Measurements from ENCODE around the gene KRT84. TPM values are rescaled to one million over a fixed set of nuclear protein-coding genes. Genes with fewer than 3 reads are reported as not detected.

The KRT84 gene
- total and polyA plus RNA-seq, 5 donors from 2014 or later = not detected

GRCh38 chr12:52334185-52334584, 51.3 kb downstream of the KRT84 start:
- no peak for DNase-seq
- Histone ChIP-seq H3K4me1 (ENCODE audit: control insufficient read depth, insufficient read depth, low read length, poor library complexity, severe bottlenecking) (no peaks in the 10 kb centered on the region), H3K4me3 (ENCODE audit: low read depth, low read length) (no peak overlapping the region), H3K36me3 (ENCODE audit: control insufficient read depth, insufficient read depth, low read length) (no peaks in the 10 kb centered on the region), H3K27ac (ENCODE audit: insufficient read depth, low read length, poor library complexity, severe bottlenecking) (no peak overlapping the region), H3K9me3 (ENCODE audit: control insufficient read depth in 2 of 2, low read length in 2 of 2) (no peaks in the 10 kb centered on the region), H3K27me3 (ENCODE audit: control insufficient read depth, insufficient read depth, low read length) (peaks cover 3% of the 10 kb centered on the region)
- H3K4me3 Mint-ChIP-seq = no peak overlapping the region
- H3K27me3 Mint-ChIP-seq = peaks cover 11% of the 10 kb centered on the region
- peaks cover 0 to 4% (median 2%) of the 10 kb centered on the region in 7 donors for H3K9me3 Mint-ChIP-seq
- ATAC-seq (ENCODE audit: low read depth in 2 of 2) = no peak
- H3K4me1 Mint-ChIP-seq = peaks cover 0 to 4% (median 2%) of the 10 kb centered on the region in 4 donors
- no peak overlapping the region for H3K27ac Mint-ChIP-seq
- H3K36me3 Mint-ChIP-seq = no peaks in the 10 kb centered on the region

GRCh38 chr12:52333321-52333720, 52.1 kb downstream of the KRT84 start:
- H3K9me3 Mint-ChIP-seq = peaks cover 0 to 4% (median 2%) of the 10 kb centered on the region in 7 donors
- peaks cover 3% of the 10 kb centered on the region for H3K27me3 ChIP-seq (ENCODE audit: control insufficient read depth, insufficient read depth, low read length)
- H3K27ac Mint-ChIP-seq = no peak overlapping the region
- peaks cover 4% of the 10 kb centered on the region for H3K27me3 Mint-ChIP-seq
- H3K4me3 Mint-ChIP-seq = no peak overlapping the region
- no peaks in the 10 kb centered on the region for H3K9me3 ChIP-seq (ENCODE audit: control insufficient read depth in 2 of 2, low read length in 2 of 2)
- DNase-seq = no peak
- no peak for ATAC-seq (ENCODE audit: low read depth in 2 of 2)
- no peak overlapping the region for H3K27ac ChIP-seq (ENCODE audit: insufficient read depth, low read length, poor library complexity, severe bottlenecking)
- H3K36me3 Mint-ChIP-seq = no peaks in the 10 kb centered on the region
- no peaks in the 10 kb centered on the region for H3K4me1 ChIP-seq (ENCODE audit: control insufficient read depth, insufficient read depth, low read length, poor library complexity, severe bottlenecking)
- no peaks in the 10 kb centered on the region for H3K36me3 ChIP-seq (ENCODE audit: control insufficient read depth, insufficient read depth, low read length)
- no peak overlapping the region for H3K4me3 ChIP-seq (ENCODE audit: low read depth, low read length)
- peaks cover 0 to 4% (median 2%) of the 10 kb centered on the region in 4 donors for H3K4me1 Mint-ChIP-seq

- H3K4me1 Mint-ChIP-seq = peaks cover 3 to 9% (median 5%) of the 10 kb centered on the region in 4 donors
- H3K4me3 Mint-ChIP-seq = no peak overlapping the region
- H3K36me3 Mint-ChIP-seq = no peaks in the 10 kb centered on the region
- ATAC-seq (ENCODE audit: low read depth in 2 of 2) (no peak), DNase-seq (no peak)
- peaks cover 3% of the 10 kb centered on the region for H3K27me3 ChIP-seq (ENCODE audit: control insufficient read depth, insufficient read depth, low read length)
- no peaks in the 10 kb centered on the region for H3K9me3 ChIP-seq (ENCODE audit: control insufficient read depth in 2 of 2, low read length in 2 of 2)
- H3K4me1 ChIP-seq (ENCODE audit: control insufficient read depth, insufficient read depth, low read length, poor library complexity, severe bottlenecking) = peaks cover 4% of the 10 kb centered on the region
- H3K27me3 Mint-ChIP-seq = peaks cover 4% of the 10 kb centered on the region
- H3K27ac ChIP-seq (ENCODE audit: insufficient read depth, low read length, poor library complexity, severe bottlenecking) = no peak overlapping the region
- no peak overlapping the region for H3K4me3 ChIP-seq (ENCODE audit: low read depth, low read length)
- no peak overlapping the region for H3K27ac Mint-ChIP-seq
- H3K9me3 Mint-ChIP-seq = peaks cover 0 to 4% (median 2%) of the 10 kb centered on the region in 7 donors
- no peaks in the 10 kb centered on the region for H3K36me3 ChIP-seq (ENCODE audit: control insufficient read depth, insufficient read depth, low read length)
These were observed 53.1 kb downstream of the KRT84 start for GRCh38 chr12:52332381-52332780.

- Mint-ChIP-seq H3K36me3 (no peaks in the 10 kb centered on the region), H3K9me3 (peaks cover 0 to 4% (median 2%) of the 10 kb centered on the region in 7 donors), H3K4me1 (peaks cover 4 to 10% (median 8%) of the 10 kb centered on the region in 4 donors), H3K4me3 (no peak overlapping the region), H3K27ac (peak overlapping the region in 1 of 3 donors; percentile 94), H3K27me3 (peaks cover 4% of the 10 kb centered on the region)
- no peaks in the 10 kb centered on the region for H3K36me3 ChIP-seq (ENCODE audit: control insufficient read depth, insufficient read depth, low read length)
- no peaks in the 10 kb centered on the region for H3K9me3 ChIP-seq (ENCODE audit: control insufficient read depth in 2 of 2, low read length in 2 of 2)
- peaks cover 6% of the 10 kb centered on the region for H3K4me1 ChIP-seq (ENCODE audit: control insufficient read depth, insufficient read depth, low read length, poor library complexity, severe bottlenecking)
- peaks cover 3% of the 10 kb centered on the region for H3K27me3 ChIP-seq (ENCODE audit: control insufficient read depth, insufficient read depth, low read length)
- ATAC-seq (ENCODE audit: low read depth in 2 of 2) (no peak), DNase-seq (no peak)
- H3K27ac ChIP-seq (ENCODE audit: insufficient read depth, low read length, poor library complexity, severe bottlenecking) = no peak overlapping the region
- no peak overlapping the region for H3K4me3 ChIP-seq (ENCODE audit: low read depth, low read length)
These were observed 53.6 kb downstream of the KRT84 start for GRCh38 chr12:52331833-52332232.

GRCh38 chr12:52331039-52331438, 54.4 kb downstream of the KRT84 start:
- DNase-seq = no peak
- Histone ChIP-seq H3K36me3 (ENCODE audit: control insufficient read depth, insufficient read depth, low read length) (no peaks in the 10 kb centered on the region), H3K27me3 (ENCODE audit: control insufficient read depth, insufficient read depth, low read length) (peaks cover 3% of the 10 kb centered on the region), H3K9me3 (ENCODE audit: control insufficient read depth in 2 of 2, low read length in 2 of 2) (no peaks in the 10 kb centered on the region), H3K27ac (ENCODE audit: insufficient read depth, low read length, poor library complexity, severe bottlenecking) (no peak overlapping the region), H3K4me1 (ENCODE audit: control insufficient read depth, insufficient read depth, low read length, poor library complexity, severe bottlenecking) (peaks cover 6% of the 10 kb centered on the region), H3K4me3 (ENCODE audit: low read depth, low read length) (no peak overlapping the region)
- no peak for ATAC-seq (ENCODE audit: low read depth in 2 of 2)
- H3K4me1 Mint-ChIP-seq = peaks cover 0 to 9% (median 7%) of the 10 kb centered on the region in 4 donors
- H3K27me3 Mint-ChIP-seq = peaks cover 4% of the 10 kb centered on the region
- H3K27ac Mint-ChIP-seq = no peak overlapping the region
- H3K36me3 Mint-ChIP-seq = no peaks in the 10 kb centered on the region
- peaks cover 0 to 2% (median 0%) of the 10 kb centered on the region in 7 donors for H3K9me3 Mint-ChIP-seq
- no peak overlapping the region for H3K4me3 Mint-ChIP-seq

GRCh38 chr12:52327830-52328500, 57.5 kb downstream of the KRT84 start:
- Mint-ChIP-seq H3K27me3 (peaks cover under 1% of the 10 kb centered on the region), H3K4me1 (peaks cover 4 to 9% (median 7%) of the 10 kb centered on the region in 4 donors), H3K36me3 (no peaks in the 10 kb centered on the region), H3K9me3 (no peaks in the 10 kb centered on the region), H3K4me3 (no peak overlapping the region), H3K27ac (peak overlapping the region in 1 of 3 donors; percentile 37)
- no peaks in the 10 kb centered on the region for H3K36me3 ChIP-seq (ENCODE audit: control insufficient read depth, insufficient read depth, low read length)
- H3K4me1 ChIP-seq (ENCODE audit: control insufficient read depth, insufficient read depth, low read length, poor library complexity, severe bottlenecking) = peaks cover 6% of the 10 kb centered on the region
- no peak overlapping the region for H3K27ac ChIP-seq (ENCODE audit: insufficient read depth, low read length, poor library complexity, severe bottlenecking)
- DNase-seq = no peak
- H3K9me3 ChIP-seq (ENCODE audit: control insufficient read depth in 2 of 2, low read length in 2 of 2) = no peaks in the 10 kb centered on the region
- H3K4me3 ChIP-seq (ENCODE audit: low read depth, low read length) = no peak overlapping the region
- H3K27me3 ChIP-seq (ENCODE audit: control insufficient read depth, insufficient read depth, low read length) = no peaks in the 10 kb centered on the region
- no peak for ATAC-seq (ENCODE audit: low read depth in 2 of 2)

Other genes with a start within 250 kb of the KRT84 start
- not detected for gene KRT80, start 193.6 kb downstream of the KRT84 start, total RNA-seq
- gene KRT80, start 193.6 kb downstream of the KRT84 start, polyA plus RNA-seq = not detected
- not detected for gene KRT7, start 152.4 kb downstream of the KRT84 start, total RNA-seq
- gene KRT7, start 152.4 kb downstream of the KRT84 start, polyA plus RNA-seq = 1 to 10 TPM in 1 of 4 donors, under 1 TPM in 1, not detected in 2; 0.56 to 1.4 TPM
- gene KRT86, start 111.0 kb downstream of the KRT84 start, total RNA-seq = not detected
- under 1 TPM in 1 of 4 donors, not detected in 3; 0.10 TPM for gene KRT86, start 111.0 kb downstream of the KRT84 start, polyA plus RNA-seq
- not detected for gene KRT81, start 94.1 kb downstream of the KRT84 start, total RNA-seq
- gene KRT81, start 94.1 kb downstream of the KRT84 start, polyA plus RNA-seq = not detected
- not detected for gene KRT83, start 64.3 kb downstream of the KRT84 start, total RNA-seq
- not detected for gene KRT83, start 64.3 kb downstream of the KRT84 start, polyA plus RNA-seq
- gene KRT85, start 18.2 kb downstream of the KRT84 start, total RNA-seq = not detected
- not detected for gene KRT85, start 18.2 kb downstream of the KRT84 start, polyA plus RNA-seq
- not detected for gene KRT82, start 20.7 kb upstream of the KRT84 start, total RNA-seq
- not detected for gene KRT82, start 20.7 kb upstream of the KRT84 start, polyA plus RNA-seq
- gene KRT75, start 48.7 kb upstream of the KRT84 start, total RNA-seq = not detected
- gene KRT75, start 48.7 kb upstream of the KRT84 start, polyA plus RNA-seq = not detected
- gene KRT6B, start 66.5 kb upstream of the KRT84 start, total RNA-seq = not detected
- not detected for gene KRT6B, start 66.5 kb upstream of the KRT84 start, polyA plus RNA-seq
- gene KRT6C, start 88.2 kb upstream of the KRT84 start, total RNA-seq = not detected
- not detected for gene KRT6C, start 88.2 kb upstream of the KRT84 start, polyA plus RNA-seq
- gene KRT6A, start 107.6 kb upstream of the KRT84 start, total RNA-seq = not detected
- gene KRT6A, start 107.6 kb upstream of the KRT84 start, polyA plus RNA-seq = not detected
- not detected for gene KRT5, start 134.7 kb upstream of the KRT84 start, total RNA-seq
- not detected for gene KRT5, start 134.7 kb upstream of the KRT84 start, polyA plus RNA-seq
- gene KRT71, start 167.5 kb upstream of the KRT84 start, total RNA-seq = not detected
- not detected for gene KRT71, start 167.5 kb upstream of the KRT84 start, polyA plus RNA-seq
- gene KRT74, start 188.2 kb upstream of the KRT84 start, total RNA-seq = not detected
- not detected for gene KRT74, start 188.2 kb upstream of the KRT84 start, polyA plus RNA-seq
- 1.3 TPM for gene KRT72, start 215.8 kb upstream of the KRT84 start, total RNA-seq
- under 1 TPM in 1 of 4 donors, not detected in 3; 0.13 TPM for gene KRT72, start 215.8 kb upstream of the KRT84 start, polyA plus RNA-seq
- 1.0 TPM for gene KRT73, start 232.9 kb upstream of the KRT84 start, total RNA-seq
- 1 to 10 TPM in 2 of 4 donors, not detected in 2; 1.1 to 1.4 TPM for gene KRT73, start 232.9 kb upstream of the KRT84 start, polyA plus RNA-seq